Type B pancreatic cell (in vitro differentiated cells): ENCODE results near the gene RASGRP1. TPM values are rescaled to one million over a fixed set of nuclear protein-coding genes. Genes with fewer than 3 reads are reported as not detected.

Experiments
- DNase-seq: peaks from one replicate; pipeline ENCODE4 v3.0.0; 2021; ENCODE audit warnings: mixed read lengths; ENCODE audit not compliant: unreplicated experiment; ENCODE audit errors: extremely low spot score
- H3K27ac Mint-ChIP-seq: 2 replicates; pipeline ENCODE4 v1.8.0; 2021; ENCODE audit warnings: mild to moderate bottlenecking, mixed read lengths
- H3K27me3 Mint-ChIP-seq: 2 replicates; pipeline ENCODE4 v1.8.0; 2021; ENCODE audit warnings: mixed read lengths
- H3K36me3 Mint-ChIP-seq: 2 replicates; pipeline ENCODE4 v1.8.0; 2021; ENCODE audit warnings: mixed read lengths
- H3K4me1 Mint-ChIP-seq: one replicate; pipeline ENCODE4 v1.8.0; 2021; ENCODE audit warnings: mixed read lengths; ENCODE audit not compliant: unreplicated experiment
- H3K4me3 Mint-ChIP-seq: 2 replicates; pipeline ENCODE4 v1.8.0; 2021; ENCODE audit warnings: mild to moderate bottlenecking, mixed read lengths
- H3K9me3 Mint-ChIP-seq: 2 replicates; pipeline ENCODE4 v1.8.0; 2021; ENCODE audit warnings: mixed read lengths
- total RNA-seq: library from RNA; stranded (reverse); gene quantifications from 2 replicates; pipeline ENCODE4 v1.2.1, GENCODE V29; 2021; ENCODE audit warnings: low replicate concordance
- TF ChIP-seq, protein P1 (sequence below): fragments of 200-600 bp; sonication (generic); conservative IDR thresholded peaks from 2 replicates; pipeline ENCODE4 v1.5.0; 2021; ENCODE audit warnings: antibody characterized with exemption, mild to moderate bottlenecking

Gene RASGRP1
- total RNA-seq, 1 donor from 2014 or later, result 3.0 TPM

DNA sequence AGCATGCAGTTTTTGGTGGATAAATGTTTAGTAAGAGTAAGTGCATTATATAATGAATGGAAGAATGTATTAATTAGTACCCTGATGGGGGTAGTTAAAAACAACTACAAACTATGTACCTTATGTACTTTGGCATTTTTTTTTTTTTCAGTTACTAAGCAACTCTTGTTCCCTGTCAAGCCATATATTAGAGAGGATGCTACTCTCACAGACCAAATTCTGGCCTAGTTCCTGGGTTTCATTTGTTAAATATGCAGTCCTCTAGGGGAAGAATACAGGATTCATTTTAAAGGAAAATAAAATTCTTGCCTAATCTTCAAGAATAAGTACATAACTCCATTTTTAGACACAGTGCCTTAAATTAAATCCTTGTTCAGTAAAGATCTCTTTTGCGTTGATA lies 93.8 kb downstream of the RASGRP1 start:
- TF ChIP-seq, protein P1, sequence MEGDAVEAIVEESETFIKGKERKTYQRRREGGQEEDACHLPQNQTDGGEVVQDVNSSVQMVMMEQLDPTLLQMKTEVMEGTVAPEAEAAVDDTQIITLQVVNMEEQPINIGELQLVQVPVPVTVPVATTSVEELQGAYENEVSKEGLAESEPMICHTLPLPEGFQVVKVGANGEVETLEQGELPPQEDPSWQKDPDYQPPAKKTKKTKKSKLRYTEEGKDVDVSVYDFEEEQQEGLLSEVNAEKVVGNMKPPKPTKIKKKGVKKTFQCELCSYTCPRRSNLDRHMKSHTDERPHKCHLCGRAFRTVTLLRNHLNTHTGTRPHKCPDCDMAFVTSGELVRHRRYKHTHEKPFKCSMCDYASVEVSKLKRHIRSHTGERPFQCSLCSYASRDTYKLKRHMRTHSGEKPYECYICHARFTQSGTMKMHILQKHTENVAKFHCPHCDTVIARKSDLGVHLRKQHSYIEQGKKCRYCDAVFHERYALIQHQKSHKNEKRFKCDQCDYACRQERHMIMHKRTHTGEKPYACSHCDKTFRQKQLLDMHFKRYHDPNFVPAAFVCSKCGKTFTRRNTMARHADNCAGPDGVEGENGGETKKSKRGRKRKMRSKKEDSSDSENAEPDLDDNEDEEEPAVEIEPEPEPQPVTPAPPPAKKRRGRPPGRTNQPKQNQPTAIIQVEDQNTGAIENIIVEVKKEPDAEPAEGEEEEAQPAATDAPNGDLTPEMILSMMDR, result no peak
- Mint-ChIP-seq H3K4me1 (no peaks in the 10 kb centered on the region), H3K36me3 (peaks cover 18% of the 10 kb centered on the region), H3K27me3 (no peaks in the 10 kb centered on the region), H3K27ac (no peak overlapping the region), H3K9me3 (no peaks in the 10 kb centered on the region), H3K4me3 (no peak overlapping the region)
- no peak for DNase-seq

DNA sequence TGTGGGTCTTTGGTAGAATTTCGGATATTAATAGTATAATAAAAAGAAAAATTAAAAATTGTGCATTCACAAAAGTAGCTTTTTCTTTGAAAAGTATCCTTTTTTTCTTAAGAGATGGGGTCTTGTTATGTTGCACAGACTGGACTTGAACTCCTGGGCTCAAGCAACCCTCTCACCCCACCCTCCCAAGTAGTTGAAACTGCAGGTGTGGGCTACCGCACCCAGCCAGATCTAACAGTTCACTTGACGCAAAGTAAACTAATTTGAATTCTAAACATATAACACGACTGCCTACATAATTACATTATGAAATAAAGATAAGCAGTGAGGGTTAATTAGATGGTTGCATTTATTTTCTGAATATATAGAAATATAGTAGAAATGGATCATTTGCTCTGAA lies 99.9 kb downstream of the RASGRP1 start:
- no peaks in the 10 kb centered on the region for H3K4me1 Mint-ChIP-seq
- no peaks in the 10 kb centered on the region for H3K27me3 Mint-ChIP-seq
- TF ChIP-seq, protein P1, result no peak
- peaks cover 5% of the 10 kb centered on the region for H3K36me3 Mint-ChIP-seq
- no peak for DNase-seq
- H3K4me3 Mint-ChIP-seq, result no peak overlapping the region
- H3K9me3 Mint-ChIP-seq, result no peaks in the 10 kb centered on the region
- no peak overlapping the region for H3K27ac Mint-ChIP-seq

DNA sequence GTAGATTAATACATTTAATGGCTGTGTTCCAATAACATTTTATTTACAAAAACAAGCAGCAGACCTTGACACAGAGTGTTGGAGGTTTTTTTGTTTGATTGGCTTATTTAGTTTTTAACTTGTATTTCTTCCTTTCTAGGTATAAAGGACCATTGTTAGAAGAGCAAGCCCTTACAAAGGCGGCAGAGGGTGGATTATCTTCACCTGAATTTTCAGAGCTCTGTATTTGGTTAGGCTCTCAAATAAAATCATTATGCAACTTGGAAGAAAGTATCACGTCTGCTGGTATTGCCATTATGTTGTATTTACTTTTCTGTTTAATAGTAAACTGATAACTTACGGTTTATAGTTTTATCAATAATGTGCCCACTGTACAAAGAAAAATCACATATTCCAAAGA lies 100.7 kb downstream of the RASGRP1 start:
- TF ChIP-seq, protein P1, result no peak
- H3K36me3 Mint-ChIP-seq, result peaks cover 5% of the 10 kb centered on the region
- H3K9me3 Mint-ChIP-seq, result no peaks in the 10 kb centered on the region
- no peak for DNase-seq
- H3K4me3 Mint-ChIP-seq, result no peak overlapping the region
- H3K4me1 Mint-ChIP-seq, result no peaks in the 10 kb centered on the region
- H3K27me3 Mint-ChIP-seq, result no peaks in the 10 kb centered on the region
- no peak overlapping the region for H3K27ac Mint-ChIP-seq

DNA sequence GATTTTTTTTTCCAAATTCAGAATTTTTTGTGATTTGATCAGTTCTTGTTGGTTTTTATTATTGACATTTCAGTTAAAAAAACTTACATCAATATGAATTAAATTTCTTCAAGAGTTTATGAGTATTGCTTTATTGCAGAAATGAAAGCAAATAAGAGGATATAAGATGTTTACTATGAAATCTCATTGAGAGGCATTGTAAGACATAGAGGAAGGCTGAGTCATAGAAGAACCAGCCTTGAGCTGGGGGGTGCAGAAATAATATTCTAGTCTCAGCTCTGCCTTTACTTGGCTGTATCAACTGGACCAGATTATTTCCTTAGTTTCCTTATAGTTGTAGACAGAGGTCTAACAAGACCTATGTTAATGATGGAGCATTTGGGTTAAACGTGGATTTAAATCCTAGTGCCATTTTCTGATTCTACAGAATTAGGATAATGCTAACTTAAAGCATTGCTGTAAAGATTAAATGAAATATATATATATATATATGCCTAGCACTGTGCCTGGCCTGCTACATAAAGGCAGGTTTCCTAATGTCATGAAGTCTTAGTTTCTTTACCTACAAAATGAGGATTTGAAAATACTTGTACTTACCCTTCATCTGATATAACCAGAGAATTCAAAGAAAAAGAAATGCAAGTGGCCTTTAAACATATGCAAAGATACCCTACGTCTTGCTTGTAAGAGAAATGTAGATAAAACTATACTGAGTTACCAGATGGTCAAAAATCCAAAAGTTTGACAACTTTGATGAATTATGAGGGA lies 103.4 kb downstream of the RASGRP1 start:
- H3K27ac Mint-ChIP-seq, result no peak overlapping the region
- TF ChIP-seq, protein P1, result no peak
- peaks cover 8% of the 10 kb centered on the region for H3K36me3 Mint-ChIP-seq
- H3K4me3 Mint-ChIP-seq, result no peak overlapping the region
- H3K9me3 Mint-ChIP-seq, result no peaks in the 10 kb centered on the region
- DNase-seq, result no peak
- peaks cover 5% of the 10 kb centered on the region for H3K4me1 Mint-ChIP-seq
- H3K27me3 Mint-ChIP-seq, result no peaks in the 10 kb centered on the region

DNA sequence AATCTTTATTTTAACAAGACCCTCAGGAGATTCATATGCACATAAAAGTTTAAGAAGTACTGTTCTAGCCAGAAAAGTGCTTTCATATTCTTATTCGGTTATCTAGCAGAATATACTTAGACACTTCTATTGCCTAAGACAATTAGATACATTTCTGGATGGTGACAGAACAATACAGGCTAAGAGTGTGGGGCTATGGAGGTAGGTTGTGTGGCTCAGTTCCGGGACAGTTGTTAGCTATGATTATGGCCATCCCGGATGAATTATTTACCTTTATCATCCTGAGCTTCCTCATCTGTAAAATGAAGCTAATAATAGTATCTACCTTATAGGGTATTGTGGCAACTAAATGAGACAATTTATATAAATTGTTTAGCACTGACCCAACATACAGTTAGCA lies 104.1 kb downstream of the RASGRP1 start:
- Mint-ChIP-seq H3K27ac (no peak overlapping the region), H3K36me3 (peaks cover 8% of the 10 kb centered on the region), H3K9me3 (no peaks in the 10 kb centered on the region), H3K27me3 (no peaks in the 10 kb centered on the region), H3K4me1 (peaks cover 5% of the 10 kb centered on the region), H3K4me3 (no peak overlapping the region)
- DNase-seq, result no peak
- TF ChIP-seq, protein P1, result no peak
